ENCODE results near the gene AFAP1L1. TPM values are rescaled to one million over a fixed set of nuclear protein-coding genes. Genes with fewer than 3 reads are reported as not detected.

The AFAP1L1 gene
- total and polyA plus RNA-seq, 7 donors, result 10.8 to 39.9 (median 23.0) TPM

- Histone ChIP-seq H3K4me1 (peaks cover 68% of the 10 kb centered on the region), H3K27ac (peak overlapping the region; percentile 67), H3K9me3 (no peaks in the 10 kb centered on the region), H3K27me3 (ENCODE audit: insufficient read depth in 3 of 3, low read length in 2 of 3) (no peaks in the 10 kb centered on the region), H3K36me3 (ENCODE audit: insufficient read depth in 1 of 2, low read depth in 1 of 2) (peaks cover 0 to 43% of the 10 kb centered on the region in 2 donors), H3K4me3 (no peak overlapping the region)
- DNase-seq (no peak), ATAC-seq (no peak)
- TF ChIP-seq CTCF (IDR thresholded peaks at IDR 0.05), result no peak
- intact Hi-C loops (cut with DNase I), result no loop called here
- WGBS, 3 donors, result 50 to 73% (median 63%) methylated on average over 1 of the region's 1 CpG
Measured at GRCh38 chr5:149298163-149298562, 26.5 kb downstream of the AFAP1L1 start.

GRCh38 chr5:149298842-149299404, 27.3 kb downstream of the AFAP1L1 start:
- Histone ChIP-seq H3K4me3 (no peak overlapping the region), H3K9me3 (no peaks in the 10 kb centered on the region), H3K4me1 (peaks cover 64% of the 10 kb centered on the region), H3K36me3 (ENCODE audit: insufficient read depth in 1 of 2, low read depth in 1 of 2) (peaks cover 0 to 50% of the 10 kb centered on the region in 2 donors), H3K27me3 (ENCODE audit: insufficient read depth in 3 of 3, low read length in 2 of 3) (no peaks in the 10 kb centered on the region), H3K27ac (peak overlapping the region; percentile 67)
- ATAC-seq (peak in 2 of 4 donors; percentile 15 to 29), DNase-seq (no peak)
- WGBS, 3 donors, result 54 to 64% (median 63%) methylated on average over 10 to 11 of the region's 11 CpGs
- intact Hi-C loops (cut with DNase I), result no loop called here
- no peak for TF ChIP-seq CTCF (IDR thresholded peaks at IDR 0.05)

GRCh38 chr5:149299451-149300054, 27.9 kb downstream of the AFAP1L1 start:
- Histone ChIP-seq H3K27me3 (ENCODE audit: insufficient read depth in 3 of 3, low read length in 2 of 3) (no peaks in the 10 kb centered on the region), H3K27ac (peak overlapping the region; percentile 39), H3K4me3 (no peak overlapping the region), H3K36me3 (ENCODE audit: insufficient read depth in 1 of 2, low read depth in 1 of 2) (peaks cover 0 to 57% of the 10 kb centered on the region in 2 donors), H3K4me1 (peaks cover 61% of the 10 kb centered on the region), H3K9me3 (no peaks in the 10 kb centered on the region)
- ATAC-seq (peak in 3 of 4 donors; percentile 19 to 54 (median 41)), DNase-seq (peak in 1 of 2 donors; percentile 72)
- no peak for TF ChIP-seq CTCF (IDR thresholded peaks at IDR 0.05)
- intact Hi-C loops (cut with DNase I), result no loop called here
- WGBS, 3 donors, result 43 to 63% (median 54%) methylated on average over 14 of the region's 14 CpGs

GRCh38 chr5:149300441-149300840, 28.8 kb downstream of the AFAP1L1 start:
- H3K27me3 ChIP-seq (ENCODE audit: insufficient read depth in 3 of 3, low read length in 2 of 3), result no peaks in the 10 kb centered on the region
- H3K36me3 ChIP-seq (ENCODE audit: insufficient read depth in 1 of 2, low read depth in 1 of 2), result peaks cover 0 to 65% of the 10 kb centered on the region in 2 donors
- no peak overlapping the region for H3K4me3 ChIP-seq

More at GRCh38 chr5:149300441-149300840, 28.8 kb downstream of the AFAP1L1 start:
- intact Hi-C loops (cut with DNase I), result no loop called here
- peak in 3 of 4 donors; percentile 39 to 66 (median 57) for ATAC-seq
- no peaks in the 10 kb centered on the region for H3K9me3 ChIP-seq
- peaks cover 54% of the 10 kb centered on the region for H3K4me1 ChIP-seq
- WGBS, 3 donors, result 55 to 71% (median 59%) methylated on average over 6 of the region's 6 CpGs
- DNase-seq, result no peak
- H3K27ac ChIP-seq, result peak overlapping the region; percentile 41
- no peak for TF ChIP-seq CTCF (IDR thresholded peaks at IDR 0.05)
